GM21619 (cell line): ENCODE measurements around the gene GALNT3.
A peak's percentile ranks its signal among the peaks of the same experiment; 100 is the strongest.

Experiments
- ATAC-seq: cut with Tn5 transposase; IDR thresholded peaks from one replicate; pipeline ENCODE4 v1.9.1; 2021; ENCODE audit not compliant: unreplicated experiment

The GALNT3 gene

DNA sequence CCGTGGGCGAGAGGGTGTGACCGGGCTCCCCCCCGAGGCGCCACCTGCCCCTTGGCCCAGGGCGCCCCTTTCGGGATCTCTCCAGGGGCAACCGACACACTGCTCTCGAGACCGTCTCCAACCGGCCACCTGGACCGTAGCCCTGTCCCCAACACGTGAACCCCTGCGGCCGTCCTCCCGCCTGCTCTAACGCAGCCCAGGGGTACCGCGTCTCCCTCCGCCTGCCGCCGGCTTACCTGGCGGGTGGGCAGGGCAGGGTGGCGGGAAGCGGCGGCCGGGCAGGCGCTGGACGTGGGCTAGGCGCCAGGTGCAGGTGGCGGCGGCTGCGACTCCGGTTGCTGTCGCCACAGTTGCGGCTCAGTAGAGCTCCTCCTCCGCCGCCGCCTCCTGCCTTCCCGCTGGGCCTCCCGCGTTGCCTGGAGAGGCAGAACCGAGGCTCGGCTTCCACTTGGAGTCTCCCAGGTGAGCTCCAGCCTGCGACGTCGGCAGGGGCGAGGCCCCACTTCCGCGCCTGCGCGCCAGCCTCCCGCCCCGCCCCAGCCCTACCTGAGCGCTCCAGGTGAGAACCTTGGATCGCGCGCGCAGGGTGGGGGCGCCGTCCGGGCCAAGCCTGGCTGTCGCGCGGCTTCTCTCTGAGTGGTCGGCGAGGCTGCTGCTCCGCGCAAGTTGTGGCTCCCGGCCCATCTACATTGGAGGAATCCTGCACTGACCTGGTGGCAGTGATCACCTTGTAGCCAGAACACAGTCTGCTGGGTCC is at the start of gene GALNT3:
Gene GALNT3 (minus strand): TSS at position 469 of the 757 bp plus-strand sequence. CDS start 23,547 bp downstream, outside the sequence.
- peak; percentile 26 for ATAC-seq

DNA sequence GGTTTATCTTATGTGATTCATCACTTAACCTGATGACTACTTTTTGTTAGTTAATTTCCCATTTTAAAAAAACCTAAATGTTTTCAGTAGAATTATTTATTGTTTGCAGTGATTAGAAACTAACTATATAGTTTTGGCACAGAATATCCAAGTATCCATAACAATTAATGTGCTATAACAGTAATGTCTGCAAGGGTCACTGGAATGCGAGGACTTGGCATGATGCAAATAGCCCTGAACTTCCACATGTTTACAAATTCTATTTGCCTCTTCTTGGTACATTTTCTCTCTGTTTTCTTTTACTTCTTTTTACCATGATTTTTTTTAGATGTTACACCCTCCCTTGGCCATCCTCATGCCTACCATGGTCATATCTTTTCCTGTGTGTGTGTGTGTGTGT is 49.3 kb upstream of the GALNT3 start:
- no peak for ATAC-seq

DNA sequence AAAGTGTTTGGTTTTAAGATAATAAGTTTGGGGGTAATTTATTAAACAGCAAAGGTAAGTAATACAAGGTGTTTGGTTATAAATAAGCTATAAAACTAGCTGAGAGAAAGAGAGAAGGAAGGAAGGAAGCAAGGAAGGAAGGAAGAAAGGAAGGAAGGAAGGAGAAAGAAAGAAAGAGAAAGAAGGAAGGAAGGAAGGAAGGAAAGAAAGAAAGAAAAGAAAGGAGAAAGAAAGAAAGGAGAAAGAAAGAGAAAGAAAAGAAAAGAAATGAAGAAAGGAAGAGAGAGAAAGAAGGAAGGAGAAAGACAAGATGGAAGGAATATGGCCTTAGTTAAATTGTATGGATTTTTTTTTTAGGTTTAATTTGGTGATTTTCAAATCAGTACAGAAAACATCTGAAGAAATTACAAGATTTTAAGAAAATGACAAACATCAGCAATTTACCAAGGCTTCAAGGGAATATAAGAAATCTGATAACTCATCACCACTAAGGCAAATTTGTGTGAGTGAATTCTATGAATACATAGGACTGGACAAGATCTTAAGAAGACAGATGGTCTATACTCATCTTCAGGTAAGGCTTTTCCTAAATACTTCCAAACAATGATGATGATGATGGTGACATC is 46.4 kb upstream of the GALNT3 start:
- no peak for ATAC-seq

DNA sequence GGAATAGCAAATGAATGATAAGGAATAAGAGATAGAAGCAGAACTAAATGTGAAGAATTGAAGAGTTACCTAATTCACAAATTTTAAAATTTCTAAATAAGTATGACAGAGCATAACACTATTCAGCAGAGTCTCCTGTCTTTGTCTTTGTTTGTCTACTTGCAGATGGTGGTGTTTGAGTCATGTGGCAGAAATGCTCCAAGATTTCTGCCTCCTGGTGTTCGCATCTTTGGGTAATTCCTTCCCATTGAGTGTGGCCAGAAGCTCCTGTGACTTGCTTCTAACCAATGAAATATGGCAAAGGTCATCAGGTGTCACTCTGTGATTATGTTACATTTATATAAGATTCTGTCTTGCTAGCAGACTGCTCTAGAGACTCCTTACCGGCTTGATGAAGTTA is 45.6 kb upstream of the GALNT3 start:
- no peak for ATAC-seq

DNA sequence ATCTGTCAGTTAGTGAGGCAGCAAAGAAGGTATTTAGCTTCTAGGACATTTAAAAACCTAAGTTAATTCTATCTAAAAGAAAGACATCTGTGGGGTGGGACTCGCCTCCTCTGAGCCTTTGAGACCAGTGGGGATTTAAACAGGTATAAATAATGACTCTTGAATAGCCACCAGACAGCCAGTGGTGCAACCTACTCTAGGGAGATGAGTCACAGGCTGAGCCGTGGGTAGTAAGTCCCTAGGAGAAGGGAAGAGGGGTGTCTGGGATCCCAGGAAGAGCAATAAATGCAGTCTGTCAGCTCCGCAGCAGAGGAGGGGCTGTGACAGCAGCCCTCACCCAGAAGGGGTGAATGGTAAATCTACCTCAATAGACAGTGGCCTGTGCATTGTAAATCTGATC is 43.1 kb upstream of the GALNT3 start:
- no peak for ATAC-seq

DNA sequence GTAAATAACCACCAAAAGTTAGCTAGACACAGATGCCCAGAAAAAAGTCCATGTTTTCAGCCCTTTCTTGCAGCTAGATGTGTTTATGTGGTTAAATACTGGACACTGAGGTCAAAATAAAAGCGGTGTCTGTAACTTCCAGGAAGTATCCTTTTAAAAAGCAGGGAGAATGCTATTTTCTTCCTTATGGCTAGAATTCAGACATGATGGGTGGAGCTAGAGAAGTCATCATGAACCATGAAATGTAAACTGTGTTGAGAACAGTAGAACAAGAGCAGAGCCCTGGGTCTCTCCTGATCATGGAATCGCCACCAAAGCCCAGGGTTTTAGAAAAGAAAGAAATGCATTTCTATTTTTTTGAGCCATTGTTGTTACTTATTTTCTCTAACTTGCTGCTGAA is 41.3 kb upstream of the GALNT3 start:
- no peak for ATAC-seq

DNA sequence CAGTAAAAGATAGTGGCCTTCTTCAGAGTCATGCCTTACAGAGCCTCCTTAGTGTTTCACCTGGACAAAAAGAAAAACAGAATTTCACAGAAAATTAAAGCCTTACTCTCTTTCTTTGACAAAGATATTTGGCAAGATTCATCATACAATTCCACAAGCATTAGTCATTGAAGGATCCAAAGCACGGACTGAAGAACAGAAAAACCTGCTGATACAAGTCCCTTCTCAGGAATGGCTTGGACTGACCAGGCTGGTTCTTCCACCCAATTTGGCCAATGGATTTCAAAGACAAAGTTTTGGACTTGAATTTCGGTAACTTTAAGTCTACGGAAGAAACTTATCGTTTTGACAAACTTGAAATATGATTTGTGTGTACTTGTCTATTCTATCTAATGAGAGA is 39.1 kb upstream of the GALNT3 start:
- no peak for ATAC-seq

DNA sequence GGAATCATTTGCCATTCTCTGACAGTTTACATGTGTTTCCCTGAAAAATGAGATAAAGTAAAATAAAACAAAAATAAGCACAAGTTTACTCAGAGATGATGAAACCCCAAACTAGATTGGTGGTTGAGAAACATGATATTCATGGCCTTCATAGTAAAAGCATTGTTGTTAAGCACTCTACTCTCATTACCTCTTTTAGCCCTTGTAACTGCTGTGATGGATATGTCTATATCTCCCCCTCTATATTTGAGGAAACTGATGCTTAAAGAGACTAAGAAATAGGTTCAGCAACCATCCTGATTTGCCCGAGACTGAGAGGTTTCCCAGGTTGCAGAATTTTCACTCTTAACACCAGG is 33.9 kb upstream of the GALNT3 start:
- peak; percentile 30 for ATAC-seq

DNA sequence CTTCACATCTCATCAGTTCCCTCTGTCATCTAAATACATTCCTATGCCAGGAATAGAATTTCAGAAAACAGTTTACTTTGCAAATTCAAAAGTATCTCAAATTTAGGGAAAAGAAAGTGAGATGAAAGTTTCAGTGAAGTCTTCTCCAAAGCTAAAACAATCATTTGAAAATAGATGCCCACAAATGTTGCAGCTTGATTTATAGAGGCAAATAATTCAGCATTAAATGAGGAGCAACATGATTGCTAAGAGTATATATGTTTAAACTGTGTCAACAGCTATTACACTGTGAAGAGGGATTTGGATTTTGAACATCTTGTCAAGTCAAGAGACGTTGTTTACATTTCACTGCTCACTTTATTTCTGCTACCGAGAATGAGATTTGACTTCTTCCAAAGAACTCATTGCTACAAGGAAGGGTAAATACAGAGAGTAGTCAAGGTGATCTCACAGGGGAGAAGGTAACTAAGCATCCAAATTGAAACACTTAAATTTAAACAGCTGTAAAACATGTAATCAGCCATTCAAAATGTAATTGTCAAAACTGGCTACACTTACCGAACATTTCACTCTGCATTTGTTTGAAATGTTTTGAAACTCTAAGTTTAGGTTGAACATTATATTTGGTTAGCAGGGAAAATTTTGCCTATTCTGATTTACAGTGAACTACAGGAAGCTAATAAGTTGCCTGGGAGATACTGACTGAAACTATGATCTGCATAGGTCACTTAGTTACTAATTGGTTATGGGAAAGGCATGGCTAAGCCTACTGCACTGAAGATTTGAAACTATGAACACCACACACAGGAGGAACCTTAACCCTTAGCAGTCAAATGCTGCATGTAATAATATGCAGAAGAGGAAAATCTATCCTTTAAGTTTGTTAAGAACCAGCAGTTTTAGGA is 33.2 kb upstream of the GALNT3 start:
- ATAC-seq, result peak; percentile 96

DNA sequence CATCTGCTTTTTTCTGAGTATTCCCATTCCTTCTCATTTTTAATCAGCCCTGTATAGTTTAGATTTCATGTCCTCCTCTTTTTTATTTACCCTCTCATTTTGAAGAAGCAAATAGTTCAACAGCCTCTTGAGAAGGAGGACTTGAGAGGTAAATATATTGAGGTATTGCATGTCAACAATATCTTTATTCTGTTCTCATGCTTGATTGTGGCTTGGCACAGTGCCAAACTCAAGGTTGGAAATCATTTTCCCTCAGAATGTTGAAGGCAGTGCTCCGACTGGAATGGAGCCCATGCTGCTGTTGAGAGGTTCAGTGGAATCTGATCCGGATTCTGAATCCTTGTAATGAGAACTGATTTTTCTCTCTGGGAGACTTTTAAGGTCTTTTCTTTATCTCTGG is 31.0 kb upstream of the GALNT3 start:
- ATAC-seq, result no peak

DNA sequence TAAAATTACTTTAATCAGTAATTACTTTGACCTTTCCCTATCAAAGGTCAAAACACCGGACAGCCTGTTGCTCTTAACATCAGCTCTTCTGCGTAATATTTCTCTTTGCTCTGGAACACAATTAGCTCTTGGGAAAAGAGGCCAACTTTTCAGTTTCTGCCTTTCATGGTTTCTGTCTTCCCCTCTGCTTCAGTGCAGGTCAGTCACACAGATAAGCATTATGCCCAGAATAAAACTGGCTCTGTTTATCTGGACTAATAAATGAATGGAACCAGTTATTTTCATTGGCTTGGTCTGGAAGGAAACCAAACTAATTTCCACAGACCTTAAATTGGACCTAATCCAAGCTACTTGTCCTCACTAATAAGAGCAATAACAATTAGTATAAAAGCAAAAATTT is 26.2 kb upstream of the GALNT3 start:
- no peak for ATAC-seq

DNA sequence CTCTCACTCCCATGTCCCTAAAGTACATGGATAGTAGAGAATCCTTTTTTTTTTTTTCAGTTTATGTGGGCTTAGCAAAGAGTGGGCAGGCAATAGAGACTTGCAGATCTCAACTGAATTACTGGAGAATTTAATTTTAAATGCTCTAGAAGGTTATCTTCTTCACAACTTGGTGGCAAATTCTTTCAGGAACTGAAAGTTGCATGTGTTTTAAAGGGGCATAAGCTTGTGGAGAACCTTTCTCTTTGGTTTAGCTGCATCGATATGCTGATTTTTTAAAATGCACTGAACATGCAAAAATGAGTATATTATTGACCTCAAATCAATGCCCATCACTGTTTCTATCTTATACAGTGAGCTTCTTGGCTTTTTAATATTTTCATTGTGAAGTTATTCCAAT is 24.9 kb upstream of the GALNT3 start:
- no peak for ATAC-seq

DNA sequence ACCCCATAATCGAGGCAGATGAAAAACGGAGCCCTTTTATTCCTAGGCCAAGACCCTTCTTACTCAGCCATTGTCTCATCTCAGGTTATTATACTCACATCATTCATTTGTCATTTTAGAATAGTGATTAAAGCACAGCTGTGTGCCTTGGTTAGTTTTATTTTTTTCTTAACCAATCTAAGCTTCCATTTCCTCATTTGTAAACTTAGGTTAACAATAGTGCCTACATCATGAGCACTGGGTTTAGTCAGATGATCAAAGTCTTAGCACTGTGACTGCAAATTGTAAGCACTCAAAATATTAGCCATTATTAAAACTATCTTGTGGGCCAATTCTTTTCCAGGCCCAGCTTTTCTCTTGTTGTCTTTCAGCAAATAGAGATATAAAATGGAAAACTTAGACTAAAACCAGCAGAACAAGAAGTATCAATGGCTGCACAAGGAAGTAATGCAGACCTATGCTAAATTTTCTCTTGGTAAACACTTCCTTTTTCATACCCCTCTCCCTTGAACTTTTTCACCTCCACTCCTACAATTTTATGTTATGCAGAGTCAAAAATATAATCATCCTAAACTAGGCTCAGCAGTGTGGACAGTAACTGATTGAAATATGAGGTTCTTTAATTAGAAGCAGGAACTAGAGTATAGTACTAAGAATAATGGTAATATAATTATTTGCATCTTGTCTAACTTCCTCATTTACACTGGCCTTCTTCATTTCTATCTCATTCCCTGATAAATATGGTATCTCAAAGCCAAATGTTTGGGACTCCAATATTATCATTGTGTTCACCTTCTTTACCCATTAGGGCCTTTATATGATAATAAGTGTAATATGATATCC is 21.5 kb upstream of the GALNT3 start:
- ATAC-seq, result peak; percentile 55

DNA sequence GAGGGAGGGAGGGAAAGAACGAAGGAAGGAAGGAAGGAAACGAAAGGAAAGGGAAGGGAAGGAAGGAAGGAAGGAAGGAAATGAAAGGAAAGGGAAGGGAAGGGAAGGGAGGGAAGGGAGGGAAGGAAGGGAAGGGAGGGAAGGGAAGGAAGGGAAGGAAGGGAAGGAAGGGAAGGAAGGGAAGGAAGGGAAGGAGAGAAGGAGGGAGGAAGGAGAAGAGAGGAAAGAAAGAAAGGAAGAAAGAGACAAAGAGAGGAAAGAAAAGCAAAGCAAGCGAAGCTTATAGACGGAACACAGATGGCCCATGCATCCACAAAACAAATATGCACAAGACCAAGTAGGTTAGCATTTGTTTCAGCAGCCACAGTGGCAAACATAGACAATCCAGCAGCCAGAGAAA is 20.4 kb upstream of the GALNT3 start:
- ATAC-seq, result no peak

DNA sequence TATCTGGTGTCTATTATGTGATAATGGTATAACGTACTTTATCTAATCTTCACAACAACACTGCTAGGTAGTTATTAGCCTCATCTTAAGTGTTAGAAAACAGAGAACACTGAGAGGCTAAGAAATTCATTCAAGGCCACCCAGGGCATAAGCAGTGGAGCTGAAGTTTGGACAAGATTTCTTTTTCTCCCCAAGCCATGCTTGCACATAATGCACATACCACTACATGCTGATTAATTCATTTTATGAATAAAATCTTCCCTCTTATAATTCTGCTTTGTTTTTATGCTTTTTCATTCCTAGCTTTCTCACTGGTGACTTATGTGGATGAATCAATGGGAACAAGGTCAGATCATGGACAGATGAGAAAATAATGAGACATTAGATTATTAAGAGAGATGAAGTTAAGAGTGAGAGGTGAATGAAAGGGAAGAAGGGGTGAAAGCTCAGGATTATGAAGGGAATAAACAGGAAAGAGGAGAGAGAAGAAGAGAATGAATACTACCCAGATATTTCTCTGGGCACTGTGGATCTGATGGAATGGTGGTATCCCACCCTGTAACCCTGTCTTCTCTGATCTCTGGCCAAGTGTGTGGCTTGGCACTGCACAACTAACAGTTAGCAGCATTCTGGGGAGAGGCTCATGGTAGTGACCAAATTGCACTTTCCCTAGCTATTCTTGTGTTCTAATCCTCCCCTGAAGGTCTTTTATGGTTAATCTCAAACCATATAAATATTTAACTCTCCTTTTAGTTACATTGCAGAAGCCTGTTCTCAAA is 17.7 kb upstream of the GALNT3 start:
- ATAC-seq, result no peak

DNA sequence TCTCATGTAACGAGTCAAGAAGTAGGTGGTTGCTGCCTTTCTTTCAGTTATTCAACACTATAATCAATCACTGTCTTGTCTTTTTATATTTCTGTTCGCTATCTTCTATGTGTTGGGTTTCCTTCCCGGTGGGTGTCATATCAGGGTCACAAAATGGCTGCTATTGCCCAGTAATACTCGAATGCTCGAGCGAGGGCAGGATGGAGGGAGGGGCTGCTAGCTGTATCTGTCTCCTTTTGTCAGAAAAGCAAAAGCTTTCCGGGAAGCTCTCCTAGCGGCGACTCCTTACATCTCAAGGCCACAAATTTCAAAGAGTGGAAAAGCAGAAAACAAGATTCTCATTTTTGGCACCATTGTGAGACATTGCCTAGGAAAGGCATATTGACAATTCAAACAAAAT is 16.4 kb upstream of the GALNT3 start:
- ATAC-seq, result no peak

DNA sequence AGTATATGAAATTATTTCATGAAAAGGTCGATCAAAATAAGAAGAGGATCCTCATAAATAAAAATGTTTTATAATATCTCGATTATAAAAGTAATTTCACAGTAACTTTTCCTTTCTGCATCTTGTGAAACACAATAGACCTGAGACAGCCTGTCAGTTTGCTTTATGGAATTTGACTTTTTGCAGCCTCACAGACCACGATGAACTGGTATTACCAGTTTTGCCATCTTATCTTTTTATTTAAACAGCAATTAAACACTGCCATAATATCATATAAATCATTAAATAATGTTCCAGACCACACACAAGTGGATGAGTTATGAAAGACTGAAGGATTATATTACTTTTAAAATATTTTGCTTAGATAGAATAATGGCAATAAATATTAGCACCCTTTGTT is 10.7 kb upstream of the GALNT3 start:
- ATAC-seq, result no peak

DNA sequence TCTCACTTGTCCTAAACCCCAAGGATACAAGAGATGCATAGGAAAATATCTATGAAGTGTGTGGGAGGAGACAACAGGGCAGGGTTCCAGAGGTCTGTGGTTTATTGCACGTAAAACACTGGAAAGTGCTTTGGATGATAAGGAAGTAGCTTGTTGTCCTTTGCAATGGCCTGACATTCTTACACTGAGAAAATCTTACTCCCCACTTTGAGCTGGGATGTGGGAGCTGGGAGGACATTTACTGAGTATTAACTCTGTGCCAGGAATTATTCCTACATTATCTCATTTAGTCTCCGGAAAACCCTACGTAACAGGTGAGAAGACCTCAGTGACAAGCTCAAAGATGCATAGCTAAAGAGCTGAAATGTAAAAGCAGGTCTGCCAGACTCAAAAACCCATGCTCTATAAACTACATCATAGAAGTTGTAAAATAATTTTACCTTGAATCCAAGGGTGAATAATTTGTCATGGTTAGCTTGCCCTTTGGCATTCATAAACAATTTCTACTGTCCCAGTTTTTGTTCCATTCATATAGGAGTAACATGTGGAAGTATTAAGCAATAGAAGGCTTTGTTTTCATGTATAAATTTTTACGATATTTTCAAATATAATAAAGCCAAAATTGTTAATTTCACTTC is 9.2 kb upstream of the GALNT3 start:
- ATAC-seq, result no peak

DNA sequence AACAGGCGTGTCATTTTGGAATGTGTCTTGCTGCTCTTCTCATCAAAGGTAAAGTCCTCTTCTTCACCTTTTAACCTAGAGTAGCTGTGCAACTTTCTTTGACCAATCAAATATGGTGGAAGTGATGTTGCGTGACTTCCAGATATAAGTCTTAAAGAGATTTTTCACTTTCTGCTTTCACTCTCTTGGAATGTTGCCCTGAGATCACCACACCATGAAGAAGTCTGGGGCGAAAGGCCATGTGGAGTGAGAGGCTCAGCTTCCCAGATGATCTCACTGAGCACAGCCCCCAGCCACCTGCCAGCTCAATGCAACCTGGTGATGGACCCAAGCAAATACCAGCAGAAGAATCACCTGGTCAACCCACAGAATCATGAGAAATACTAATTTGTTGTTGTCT is 7.1 kb upstream of the GALNT3 start:
- ATAC-seq, result no peak
